Suppressor macrophage treated with lipopolysaccharide for 4 hours (primary cell): ENCODE results near the gene UFSP2.

Source experiments
- DNase-seq: peaks from one replicate; pipeline ENCODE4 v3.0.0-alpha.2; 2020

UFSP2 gene, protein sequence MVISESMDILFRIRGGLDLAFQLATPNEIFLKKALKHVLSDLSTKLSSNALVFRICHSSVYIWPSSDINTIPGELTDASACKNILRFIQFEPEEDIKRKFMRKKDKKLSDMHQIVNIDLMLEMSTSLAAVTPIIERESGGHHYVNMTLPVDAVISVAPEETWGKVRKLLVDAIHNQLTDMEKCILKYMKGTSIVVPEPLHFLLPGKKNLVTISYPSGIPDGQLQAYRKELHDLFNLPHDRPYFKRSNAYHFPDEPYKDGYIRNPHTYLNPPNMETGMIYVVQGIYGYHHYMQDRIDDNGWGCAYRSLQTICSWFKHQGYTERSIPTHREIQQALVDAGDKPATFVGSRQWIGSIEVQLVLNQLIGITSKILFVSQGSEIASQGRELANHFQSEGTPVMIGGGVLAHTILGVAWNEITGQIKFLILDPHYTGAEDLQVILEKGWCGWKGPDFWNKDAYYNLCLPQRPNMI

GRCh38 chr4:185425647-185426352 lies at the start of gene UFSP2:
Gene UFSP2, minus strand, starts transcription at chr4:185425964. Its CDS starts 96 bp downstream, at chr4:185425868.
- DNase-seq, result peak; percentile 93

GRCh38 chr4:185473247-185473646 lies 47.5 kb upstream of the UFSP2 start:
- DNase-seq, result no peak

DNA sequence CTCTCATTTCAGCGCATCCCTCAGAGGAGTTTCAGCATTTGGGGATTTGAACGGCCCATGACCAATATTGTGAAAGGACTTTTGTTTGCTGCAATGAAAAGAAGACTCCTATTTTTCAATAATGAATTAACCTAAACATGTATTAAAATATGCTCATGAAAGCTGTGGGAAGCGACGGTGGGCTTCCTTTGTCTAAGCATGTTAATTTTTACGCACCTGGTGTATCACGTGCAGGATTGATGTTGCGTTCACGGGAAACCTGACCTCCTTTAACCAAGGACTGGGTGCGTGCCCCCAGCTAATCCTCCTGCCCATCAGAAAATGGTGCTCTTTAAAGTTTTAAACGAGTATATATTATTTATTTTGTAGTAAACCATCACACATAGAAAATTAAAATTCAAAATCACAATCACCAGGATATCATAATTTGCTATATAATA lies 46.4 kb upstream of the UFSP2 start:
- no peak for DNase-seq

DNA sequence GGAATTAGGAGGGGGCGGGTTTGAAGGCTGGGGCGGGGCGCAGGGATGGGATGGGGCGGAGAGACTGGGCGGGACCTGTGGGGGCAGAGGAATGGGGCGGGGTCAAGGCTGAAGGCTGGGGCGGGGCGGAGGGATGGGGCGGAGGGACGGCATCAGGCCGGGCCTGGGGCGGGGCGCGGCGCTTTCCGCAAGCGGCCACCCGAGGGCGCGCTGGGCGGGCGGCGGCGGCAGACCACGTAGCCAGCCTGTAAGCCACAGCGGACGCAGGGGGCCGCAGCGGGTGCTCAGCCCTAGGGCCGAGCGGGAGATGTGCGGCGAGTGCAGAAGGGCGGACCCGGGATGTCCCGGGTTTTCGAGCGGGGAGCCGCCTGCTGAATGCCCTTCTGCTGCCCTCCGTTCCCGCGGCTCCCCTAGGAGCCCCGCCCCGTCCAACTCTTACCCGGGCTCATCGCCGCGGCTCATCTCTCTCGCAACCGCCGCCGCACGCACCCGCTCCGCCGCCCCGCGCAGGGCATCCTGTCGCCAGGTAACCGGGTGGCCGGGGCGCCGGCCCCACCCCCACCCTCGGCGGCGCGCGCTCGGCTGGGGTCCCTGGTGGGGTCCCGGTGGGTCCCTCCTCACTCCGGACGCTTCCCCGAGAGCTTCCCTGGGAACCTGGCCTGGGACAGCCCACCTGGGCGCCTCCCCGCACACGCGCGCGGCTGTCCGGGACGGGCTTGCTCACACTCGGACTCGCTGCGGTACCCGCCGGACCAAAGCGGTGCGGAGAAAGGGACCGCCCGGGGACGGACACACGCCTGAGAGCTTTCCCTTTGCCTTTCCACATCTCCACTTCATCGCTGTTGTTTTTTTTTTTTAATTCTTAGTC lies 45.7 kb upstream of the UFSP2 start, which contains the start of gene CCDC110:
Gene CCDC110 (minus strand): TSS at position 499 of the 868 bp plus-strand sequence. CDS start 50 bp downstream, at position 449.
- peak; percentile 94 for DNase-seq

GRCh38 chr4:185470501-185471195 lies 44.9 kb upstream of the UFSP2 start:
- no peak for DNase-seq

GRCh38 chr4:185469580-185470154 lies 43.9 kb upstream of the UFSP2 start:
- no peak for DNase-seq

GRCh38 chr4:185468999-185469398 lies 43.2 kb upstream of the UFSP2 start:
- DNase-seq, result no peak

DNA sequence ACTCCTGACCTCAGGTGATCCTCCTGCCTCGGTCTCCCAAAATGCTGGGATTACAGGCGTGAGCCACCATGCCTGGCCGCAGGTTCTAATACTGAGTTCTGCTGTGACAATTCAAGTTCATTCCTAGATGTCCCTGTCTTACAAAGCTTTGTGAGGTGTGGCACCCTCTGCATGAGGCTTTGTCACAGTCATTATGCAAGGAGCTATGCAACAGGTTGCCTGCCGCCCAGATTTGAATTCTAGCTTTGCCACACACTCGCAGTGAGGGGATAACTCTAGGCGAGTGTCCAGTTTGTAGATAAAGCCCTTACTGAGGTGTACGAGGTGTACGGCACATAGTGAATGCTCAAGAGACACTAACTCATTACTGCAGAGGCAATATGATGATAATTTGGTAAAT lies 42.2 kb upstream of the UFSP2 start:
- DNase-seq, result no peak

GRCh38 chr4:185467101-185467500 lies 41.3 kb upstream of the UFSP2 start:
- DNase-seq, result no peak

- no peak for DNase-seq
Measured at GRCh38 chr4:185465707-185466106, 39.9 kb upstream of the UFSP2 start.

GRCh38 chr4:185464887-185465286 lies 39.1 kb upstream of the UFSP2 start:
- no peak for DNase-seq

- DNase-seq, result no peak
Measured at GRCh38 chr4:185464183-185464582, 38.4 kb upstream of the UFSP2 start.

GRCh38 chr4:185463541-185463940 lies 37.8 kb upstream of the UFSP2 start:
- DNase-seq, result no peak

DNA sequence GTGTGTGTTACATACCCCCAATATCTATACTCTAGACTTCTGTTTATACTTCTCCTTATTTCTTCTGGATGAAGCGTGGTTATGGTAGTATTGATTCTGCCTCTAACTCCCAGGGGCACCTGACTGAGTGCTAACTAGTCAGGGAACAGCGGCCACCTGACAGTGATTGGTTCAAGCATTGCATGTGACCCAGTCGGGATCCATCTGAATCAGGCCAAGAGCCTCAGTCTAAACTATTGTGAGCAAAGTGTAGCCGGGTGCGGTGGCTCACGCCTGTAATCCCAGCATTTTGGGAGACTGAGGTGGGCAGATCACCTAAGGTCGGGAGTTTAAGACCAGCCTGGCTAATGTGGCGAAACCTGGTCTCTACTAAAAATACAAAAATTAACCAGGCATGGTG lies 35.8 kb upstream of the UFSP2 start:
- DNase-seq, result no peak

GRCh38 chr4:185457136-185457535 lies 31.4 kb upstream of the UFSP2 start:
- no peak for DNase-seq

DNA sequence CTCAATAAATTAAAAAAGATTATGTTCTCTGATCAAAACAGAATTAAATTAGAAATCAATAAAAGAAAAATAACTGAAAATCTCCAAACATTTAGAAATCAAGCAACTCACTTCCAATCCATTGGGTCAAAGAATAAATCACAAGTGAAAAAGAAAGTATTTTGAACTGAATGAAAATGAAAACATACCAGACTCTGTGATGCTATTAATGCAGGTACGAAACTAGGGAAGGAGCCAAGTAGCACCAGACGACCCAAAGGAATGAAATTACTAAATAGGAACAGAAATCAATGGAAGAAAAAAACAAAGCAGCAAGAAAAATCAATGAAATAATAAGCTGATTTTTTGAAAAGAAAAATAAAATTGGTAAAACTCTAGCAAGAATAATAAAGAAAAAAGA lies 30.4 kb upstream of the UFSP2 start:
- DNase-seq, result no peak

DNA sequence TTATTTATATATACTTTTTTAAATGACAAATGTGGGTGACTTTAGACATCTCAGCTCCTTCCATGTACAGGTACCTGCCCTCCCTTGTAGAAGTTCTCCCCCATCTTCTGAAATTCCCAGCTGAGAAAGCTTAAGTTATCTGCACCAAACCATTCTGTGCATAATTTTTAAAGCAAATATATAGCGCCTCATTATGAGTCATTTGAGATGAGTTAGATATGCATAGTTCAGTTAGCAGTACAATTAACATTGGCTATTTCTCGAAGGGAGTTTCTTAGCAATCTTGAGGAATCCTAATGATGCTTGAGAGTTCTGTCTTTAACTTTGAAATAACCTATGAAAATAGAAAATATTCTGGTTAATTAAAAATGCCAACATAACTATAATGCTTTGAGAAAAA lies 19.4 kb upstream of the UFSP2 start:
- no peak for DNase-seq

- no peak for DNase-seq
Measured at GRCh38 chr4:185441479-185441878, 15.7 kb upstream of the UFSP2 start.

GRCh38 chr4:185437809-185438208 lies 12.0 kb upstream of the UFSP2 start:
- DNase-seq, result no peak

- no peak for DNase-seq
Measured at GRCh38 chr4:185435466-185435865, 9.7 kb upstream of the UFSP2 start.

- no peak for DNase-seq
Measured at GRCh38 chr4:185429660-185430059, 3.9 kb upstream of the UFSP2 start.
